HTERT RPE-1 (cell line): ENCODE results near the gene MYO18A.

Source experiments
- in situ Hi-C: fragments of 300-500 bp; cut with MboI; formaldehyde crosslinking; loops from 4 replicates; pipeline ENCODE4 v1.14.3; 2020; ENCODE audit warnings: low sequenced_read_pairs

Gene MYO18A

GRCh38 chr17:29127840-29128239 lies 52.4 kb downstream of the MYO18A start:
- in situ Hi-C loops: no loop called here

- in situ Hi-C loops: no loop called here
Observed at GRCh38 chr17:29126268-29126930, 53.8 kb downstream of the MYO18A start.

GRCh38 chr17:29125651-29126050 lies 54.5 kb downstream of the MYO18A start:
- in situ Hi-C loops: no loop called here

GRCh38 chr17:29124925-29125273 lies 55.3 kb downstream of the MYO18A start:
- in situ Hi-C loops: no loop called here

GRCh38 chr17:29124135-29124924 lies 55.9 kb downstream of the MYO18A start:
- in situ Hi-C loops: no loop called here

GRCh38 chr17:29123111-29123510 lies 57.1 kb downstream of the MYO18A start:
- in situ Hi-C loops: no loop called here

- in situ Hi-C loops: no loop called here
Observed at GRCh38 chr17:29121442-29121841, 58.8 kb downstream of the MYO18A start.

- in situ Hi-C loops: no loop called here
Observed at GRCh38 chr17:29120433-29120832, 59.8 kb downstream of the MYO18A start.

- in situ Hi-C loops: no loop called here
Observed at GRCh38 chr17:29119265-29119664, 60.9 kb downstream of the MYO18A start.

- in situ Hi-C loops: no loop called here
Observed at GRCh38 chr17:29116804-29117753, 63.1 kb downstream of the MYO18A start.

- in situ Hi-C loops: no loop called here
Observed at GRCh38 chr17:29115961-29116803, 64.0 kb downstream of the MYO18A start.

GRCh38 chr17:29115435-29115834 lies 64.8 kb downstream of the MYO18A start:
- in situ Hi-C loops: no loop called here

- in situ Hi-C loops: no loop called here
Observed at GRCh38 chr17:29114141-29114540, 66.1 kb downstream of the MYO18A start.

- in situ Hi-C loops: no loop called here
Observed at GRCh38 chr17:29113334-29113733, 66.9 kb downstream of the MYO18A start.

GRCh38 chr17:29112771-29113295 lies 67.4 kb downstream of the MYO18A start:
- in situ Hi-C loops: no loop called here

GRCh38 chr17:29111816-29112499 lies 68.2 kb downstream of the MYO18A start:
- in situ Hi-C loops: no loop called here

- in situ Hi-C loops: no loop called here
Observed at GRCh38 chr17:29110372-29110757, 69.8 kb downstream of the MYO18A start.

GRCh38 chr17:29109477-29110371 lies 70.5 kb downstream of the MYO18A start:
- in situ Hi-C loops: no loop called here
